ENCODE results near the gene CTNND2. TPM values are rescaled to one million over a fixed set of nuclear protein-coding genes. Genes with fewer than 3 reads are reported as not detected.

The CTNND2 gene
- total and polyA plus RNA-seq, 2 donors (not counting 1 experiment from before 2014, with no cell fraction given): not detected

GRCh38 chr5:11620172-11620571 lies 284.1 kb downstream of the CTNND2 start:
- H3K4me1 Mint-ChIP-seq: no peaks in the 10 kb centered on the region
- Histone ChIP-seq H4K20me1 (ENCODE audit: control insufficient read depth, insufficient read depth, low read length, poor library complexity, severe bottlenecking) (no peaks in the 10 kb centered on the region), H3K36me3 (replicated peaks in 1 of 2; ENCODE audit: control extremely low read depth in 1 of 2, control insufficient read depth in 1 of 2, extremely low read depth in 1 of 2, insufficient read depth in 2 of 2, low read length in 1 of 2) (no peaks in the 10 kb centered on the region), H3K79me2 (ENCODE audit: control insufficient read depth, insufficient read depth, low read length) (no peaks in the 10 kb centered on the region), H3K4me1 (ENCODE audit: control insufficient read depth in 2 of 2, insufficient read depth in 2 of 2, low read length in 2 of 2) (no peaks in the 10 kb centered on the region), H3K9ac (ENCODE audit: low read length) (no peak overlapping the region), H3K4me3 (ENCODE audit: control extremely low read depth in 1 of 5, extremely low read depth in 1 of 5, insufficient read depth in 1 of 5, low read depth in 2 of 5, low read length in 4 of 5) (no peak overlapping the region), H3K9me3 (ENCODE audit: control extremely low read depth in 1 of 3, control insufficient read depth in 2 of 3, insufficient read depth in 1 of 3, low read length in 2 of 3) (no peaks in the 10 kb centered on the region), H3K4me2 (replicated peaks; ENCODE audit: low read depth, low read length, poor library complexity, severe bottlenecking) (no peak overlapping the region), H3K27ac (ENCODE audit: low read length in 2 of 2) (no peak overlapping the region), H3K27me3 (replicated peaks in 1 of 4; ENCODE audit: control extremely low read depth in 1 of 4, control insufficient read depth in 3 of 4, insufficient read depth in 4 of 4, low read length in 3 of 4) (no peaks in the 10 kb centered on the region), H2AFZ (ENCODE audit: insufficient read depth, low read depth, low read length, poor library complexity, severe bottlenecking) (no peak overlapping the region)
- ChIA-PET POLR2A (no interaction called here), CTCF (no interaction called here)
- WGBS (ENCODE audit: insufficient coverage): 90% methylated on average over 1 of the region's 3 CpGs
- DNase-seq: no peak
- ATAC-seq (ENCODE audit: low read depth): no peak
- no peaks in the 10 kb centered on the region for H3K27me3 Mint-ChIP-seq
- intact Hi-C loops (cut with micrococcal nuclease): no loop called here
- TF ChIP-seq EZH2 (IDR thresholded peaks at IDR 0.05; ENCODE audit: borderline replicate concordance, insufficient read depth, low read depth, low read length, poor library complexity, severe bottlenecking) (no peak), CTCF (IDR thresholded peaks at IDR 0.05) (no peak)
- H3K27ac Mint-ChIP-seq: no peak overlapping the region
- no peak overlapping the region for H3K4me3 Mint-ChIP-seq
- H3K9me3 Mint-ChIP-seq (ENCODE audit: insufficient read depth): no peaks in the 10 kb centered on the region

DNA sequence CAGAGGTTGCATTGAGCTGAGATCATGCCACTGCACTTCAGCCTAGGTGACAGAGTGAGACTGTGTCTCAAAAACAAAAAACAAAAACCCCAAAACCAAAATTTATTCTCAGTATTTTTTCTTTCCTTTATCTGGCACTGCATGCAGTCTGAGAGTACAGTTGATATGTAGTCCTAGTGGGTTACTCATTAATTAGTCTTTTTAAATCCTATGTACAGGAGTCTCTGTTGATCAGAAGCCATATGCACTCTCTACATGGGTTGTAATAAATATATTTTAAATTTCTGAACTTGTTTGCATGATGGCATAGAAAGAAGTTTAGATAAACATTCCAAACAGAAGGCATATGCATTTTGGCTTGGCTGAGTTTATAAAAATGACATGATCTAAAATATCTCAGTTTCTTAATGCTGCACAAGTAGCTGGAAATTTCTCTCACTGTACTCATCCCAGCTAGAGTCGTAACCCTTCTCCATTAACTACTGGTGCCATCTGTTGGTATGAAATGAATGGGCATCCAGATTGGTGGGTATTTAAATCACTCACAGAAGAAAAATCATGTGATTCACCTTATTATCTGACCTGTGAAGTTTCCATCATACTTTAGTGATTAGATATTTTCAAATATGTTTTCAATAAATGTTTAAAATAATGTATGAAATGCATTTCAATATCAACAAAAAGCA lies 284.8 kb downstream of the CTNND2 start:
- H2AFZ ChIP-seq (ENCODE audit: insufficient read depth, low read depth, low read length, poor library complexity, severe bottlenecking): no peak overlapping the region
- DNase-seq (no peak), ATAC-seq (ENCODE audit: low read depth) (no peak)
- Mint-ChIP-seq H3K27me3 (no peaks in the 10 kb centered on the region), H3K27ac (no peak overlapping the region), H3K4me1 (no peaks in the 10 kb centered on the region), H3K4me3 (no peak overlapping the region), H3K9me3 (ENCODE audit: insufficient read depth) (no peaks in the 10 kb centered on the region)
- WGBS (ENCODE audit: insufficient coverage): no CpG with 5 or more reads among the region's 1 CpG
- H3K36me3 ChIP-seq (replicated peaks in 1 of 2; ENCODE audit: control extremely low read depth in 1 of 2, control insufficient read depth in 1 of 2, extremely low read depth in 1 of 2, insufficient read depth in 2 of 2, low read length in 1 of 2): no peaks in the 10 kb centered on the region
- H3K79me2 ChIP-seq (ENCODE audit: control insufficient read depth, insufficient read depth, low read length): no peaks in the 10 kb centered on the region
- intact Hi-C loops (cut with micrococcal nuclease): no loop called here
- H3K4me2 ChIP-seq (replicated peaks; ENCODE audit: low read depth, low read length, poor library complexity, severe bottlenecking): no peak overlapping the region
- H3K9me3 ChIP-seq (ENCODE audit: control extremely low read depth in 1 of 3, control insufficient read depth in 2 of 3, insufficient read depth in 1 of 3, low read length in 2 of 3): no peaks in the 10 kb centered on the region
- ChIA-PET CTCF (no interaction called here), POLR2A (no interaction called here)
- no peak overlapping the region for H3K9ac ChIP-seq (ENCODE audit: low read length)
- TF ChIP-seq CTCF (IDR thresholded peaks at IDR 0.05) (no peak), EZH2 (IDR thresholded peaks at IDR 0.05; ENCODE audit: borderline replicate concordance, insufficient read depth, low read depth, low read length, poor library complexity, severe bottlenecking) (no peak)
- H3K27me3 ChIP-seq (replicated peaks in 1 of 4; ENCODE audit: control extremely low read depth in 1 of 4, control insufficient read depth in 3 of 4, insufficient read depth in 4 of 4, low read length in 3 of 4): no peaks in the 10 kb centered on the region
- no peaks in the 10 kb centered on the region for H3K4me1 ChIP-seq (ENCODE audit: control insufficient read depth in 2 of 2, insufficient read depth in 2 of 2, low read length in 2 of 2)
- H3K27ac ChIP-seq (ENCODE audit: low read length in 2 of 2): no peak overlapping the region
- H3K4me3 ChIP-seq (ENCODE audit: control extremely low read depth in 1 of 5, extremely low read depth in 1 of 5, insufficient read depth in 1 of 5, low read depth in 2 of 5, low read length in 4 of 5): no peak overlapping the region
- H4K20me1 ChIP-seq (ENCODE audit: control insufficient read depth, insufficient read depth, low read length, poor library complexity, severe bottlenecking): no peaks in the 10 kb centered on the region
